SU-DHL-6 (cell line): Measurements from ENCODE around the gene SNX8.

ENCODE experiments used
- H2AFZ ChIP-seq: fragments of 200-600 bp; sonication (generic); 2 replicates; pipeline ENCODE4 v1.6.1; 2014; ENCODE audit warnings: low read depth, mild to moderate bottlenecking, moderate library complexity, mixed read lengths, antibody characterized with exemption, low read length; ENCODE audit not compliant: severe bottlenecking
- H3F3A ChIP-seq: fragments of 200-600 bp; shearing (Covaris generic); 2 replicates; pipeline ENCODE4 v1.6.0; 2016; ENCODE audit warnings: antibody characterized with exemption, mild to moderate bottlenecking; ENCODE audit not compliant: insufficient read depth
- H3K27ac ChIP-seq: fragments of 200-600 bp; sonication (generic); 2 replicates; pipeline ENCODE4 v1.5.1; 2016; ENCODE audit warnings: low read depth, mild to moderate bottlenecking, low read length, moderate library complexity, mixed read lengths
- H3K27me3 ChIP-seq: fragments of 200-600 bp; sonication (generic), shearing (Covaris generic); 2 replicates; pipeline ENCODE4 v1.6.0; 2014; ENCODE audit warnings: mild to moderate bottlenecking, low read length
- H3K36me3 ChIP-seq: fragments of 200-600 bp; sonication (generic); 2 replicates; pipeline ENCODE4 v1.6.1; 2014; ENCODE audit warnings: mild to moderate bottlenecking, low read length, mixed read lengths
- H3K4me2 ChIP-seq: fragments of 300-600, 200-600 bp; shearing (Covaris generic), sonication (generic); 2 replicates; pipeline ENCODE4 v1.6.0; 2014; ENCODE audit warnings: low read length, low read depth, mild to moderate bottlenecking; ENCODE audit not compliant: poor library complexity, severe bottlenecking
- H3K4me3 ChIP-seq: fragments of 200-600 bp; sonication (generic); 2 replicates; pipeline ENCODE4 v1.5.1; 2014; ENCODE audit warnings: antibody characterized with exemption, low read length, mild to moderate bottlenecking, mixed read lengths; ENCODE audit not compliant: insufficient read depth, poor library complexity, severe bottlenecking
- H3K79me2 ChIP-seq: fragments of 200-600 bp; sonication (generic); 2 replicates; pipeline ENCODE4 v1.6.1; 2014; ENCODE audit warnings: mild to moderate bottlenecking, low read length, moderate library complexity; ENCODE audit not compliant: insufficient read depth
- H3K9ac ChIP-seq: fragments of 200-600 bp; sonication (generic); 2 replicates; pipeline ENCODE4 v1.7.0; 2014; ENCODE audit warnings: mild to moderate bottlenecking, low read length
- H3K9me2 ChIP-seq: fragments of 200-600 bp; sonication (generic); replicated peaks from 2 replicates; pipeline ENCODE4 v1.6.1; 2014; ENCODE audit warnings: low read length; ENCODE audit not compliant: insufficient read depth
- H3K9me3 ChIP-seq: fragments of 200-600 bp; sonication (generic); 2 replicates; pipeline ENCODE4 v1.6.1; 2014; ENCODE audit warnings: low read length, mixed read lengths; ENCODE audit not compliant: insufficient read depth
- H4K20me1 ChIP-seq: fragments of 200-600 bp; sonication (generic); 2 replicates; pipeline ENCODE4 v1.6.1; 2014; ENCODE audit warnings: low read depth, mild to moderate bottlenecking, antibody characterized with exemption, low read length, moderate library complexity, mixed read lengths
- EZH2phosphoT487 ChIP-seq: fragments of 200-600 bp; sonication (generic), shearing (Covaris generic); conservative IDR thresholded peaks from 2 replicates; pipeline ENCODE4 v1.6.1; 2018; ENCODE audit warnings: mild to moderate bottlenecking, antibody characterized with exemption, low read length, moderate library complexity, mixed read lengths
- TF ChIP-seq, protein P1 (sequence below): fragments of 200-600 bp; sonication (generic); IDR thresholded peaks from one replicate; pipeline ENCODE4 v1.5.1; 2017; ENCODE audit warnings: antibody characterized with exemption, mild to moderate bottlenecking, low read length, moderate library complexity; ENCODE audit not compliant: insufficient read depth, poor library complexity, severe bottlenecking

Gene SNX8

DNA sequence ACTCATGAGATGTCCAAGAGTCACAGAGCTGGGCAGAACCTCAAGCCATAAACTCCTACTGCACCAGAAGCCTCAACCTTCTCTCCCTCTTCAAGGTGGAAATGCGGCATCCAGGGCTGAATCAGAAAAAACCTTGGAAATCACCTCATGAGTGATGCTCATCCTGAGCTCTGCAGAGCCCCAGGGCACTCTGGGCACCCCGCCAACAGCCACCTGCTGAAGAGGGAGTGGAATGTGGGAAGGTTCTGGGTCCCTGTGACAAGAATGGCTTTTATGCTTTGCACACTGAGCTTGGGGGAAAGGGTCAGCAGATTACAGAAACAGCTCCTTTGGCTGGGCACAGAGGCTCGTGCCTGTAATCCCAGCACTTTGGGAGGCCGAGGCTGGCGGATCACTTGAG lies 53.4 kb downstream of the SNX8 start:
- no peaks in the 10 kb centered on the region for H3K9me3 ChIP-seq
- H4K20me1 ChIP-seq = no peaks in the 10 kb centered on the region
- H2AFZ ChIP-seq = no peak overlapping the region
- no peaks in the 10 kb centered on the region for H3K79me2 ChIP-seq
- no peak overlapping the region for H3K9ac ChIP-seq
- peaks cover 33% of the 10 kb centered on the region for H3F3A ChIP-seq
- no peak overlapping the region for H3K4me2 ChIP-seq
- no peak overlapping the region for H3K4me3 ChIP-seq
- TF ChIP-seq EZH2phosphoT487 = no peak
- TF ChIP-seq, protein P1, sequence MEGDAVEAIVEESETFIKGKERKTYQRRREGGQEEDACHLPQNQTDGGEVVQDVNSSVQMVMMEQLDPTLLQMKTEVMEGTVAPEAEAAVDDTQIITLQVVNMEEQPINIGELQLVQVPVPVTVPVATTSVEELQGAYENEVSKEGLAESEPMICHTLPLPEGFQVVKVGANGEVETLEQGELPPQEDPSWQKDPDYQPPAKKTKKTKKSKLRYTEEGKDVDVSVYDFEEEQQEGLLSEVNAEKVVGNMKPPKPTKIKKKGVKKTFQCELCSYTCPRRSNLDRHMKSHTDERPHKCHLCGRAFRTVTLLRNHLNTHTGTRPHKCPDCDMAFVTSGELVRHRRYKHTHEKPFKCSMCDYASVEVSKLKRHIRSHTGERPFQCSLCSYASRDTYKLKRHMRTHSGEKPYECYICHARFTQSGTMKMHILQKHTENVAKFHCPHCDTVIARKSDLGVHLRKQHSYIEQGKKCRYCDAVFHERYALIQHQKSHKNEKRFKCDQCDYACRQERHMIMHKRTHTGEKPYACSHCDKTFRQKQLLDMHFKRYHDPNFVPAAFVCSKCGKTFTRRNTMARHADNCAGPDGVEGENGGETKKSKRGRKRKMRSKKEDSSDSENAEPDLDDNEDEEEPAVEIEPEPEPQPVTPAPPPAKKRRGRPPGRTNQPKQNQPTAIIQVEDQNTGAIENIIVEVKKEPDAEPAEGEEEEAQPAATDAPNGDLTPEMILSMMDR = no peak
- H3K9me2 ChIP-seq = no peaks in the 10 kb centered on the region
- H3K27me3 ChIP-seq = no peaks in the 10 kb centered on the region
- H3K27ac ChIP-seq = peak overlapping the region; percentile 87
- no peaks in the 10 kb centered on the region for H3K36me3 ChIP-seq

GRCh38 chr7:2259480-2259879 lies 54.8 kb downstream of the SNX8 start:
- Histone ChIP-seq H3K36me3 (no peaks in the 10 kb centered on the region), H3K27ac (peak overlapping the region; percentile 87), H3K27me3 (no peaks in the 10 kb centered on the region), H3K9me3 (no peaks in the 10 kb centered on the region), H3K9me2 (no peaks in the 10 kb centered on the region), H3K79me2 (no peaks in the 10 kb centered on the region), H3K4me2 (peak overlapping the region; percentile 51), H2AFZ (no peak overlapping the region), H4K20me1 (no peaks in the 10 kb centered on the region), H3F3A (peaks cover 33% of the 10 kb centered on the region), H3K9ac (peak overlapping the region; percentile 50), H3K4me3 (no peak overlapping the region)
- TF ChIP-seq, protein P1 = no peak
- TF ChIP-seq EZH2phosphoT487 = no peak

- peak overlapping the region; percentile 50 for H3K9ac ChIP-seq
These were observed 55.4 kb downstream of the SNX8 start for GRCh38 chr7:2258661-2259365.

More at GRCh38 chr7:2258661-2259365, 55.4 kb downstream of the SNX8 start:
- H3K4me2 ChIP-seq = peak overlapping the region; percentile 51
- H3K27ac ChIP-seq = peak overlapping the region; percentile 87
- no peaks in the 10 kb centered on the region for H3K9me3 ChIP-seq
- no peaks in the 10 kb centered on the region for H3K36me3 ChIP-seq
- peaks cover 33% of the 10 kb centered on the region for H3F3A ChIP-seq
- H4K20me1 ChIP-seq = no peaks in the 10 kb centered on the region
- TF ChIP-seq, protein P1 = no peak
- no peak for TF ChIP-seq EZH2phosphoT487
- H2AFZ ChIP-seq = no peak overlapping the region
- no peaks in the 10 kb centered on the region for H3K27me3 ChIP-seq
- H3K4me3 ChIP-seq = peak overlapping the region; percentile 21
- H3K79me2 ChIP-seq = no peaks in the 10 kb centered on the region
- no peaks in the 10 kb centered on the region for H3K9me2 ChIP-seq
